Smooth muscle cell (in vitro differentiated cells): ENCODE measurements around the gene LRRFIP1. TPM values are rescaled to one million over a fixed set of nuclear protein-coding genes. Genes with fewer than 3 reads are reported as not detected.
A peak's percentile ranks its signal among the peaks of the same experiment; 100 is the strongest.
"Not testable (repeated sequence)": the region's sequence is repeated elsewhere in the genome, so short reads cannot be mapped to it uniquely, and the experiment has no call there.

Source experiments
- DNase-seq: peaks from one replicate; lab custom pipeline; 2025; ENCODE audit not compliant: unreplicated experiment; lab: John Stamatoyannopoulos, UW
- H2AFZ ChIP-seq: fragments of 200-600 bp; sonication (generic); 2 replicates; pipeline ENCODE4 v1.6.0; 2016; ENCODE audit warnings: antibody characterized with exemption, low read depth, mild to moderate bottlenecking
- H3F3A ChIP-seq: fragments of 200-600 bp; sonication (generic); 2 replicates; pipeline ENCODE4 v1.6.0; 2017; ENCODE audit warnings: antibody characterized with exemption, low read depth
- H3K27ac ChIP-seq: fragments of 200-600 bp; sonication (generic); 2 replicates; pipeline ENCODE4 v1.5.1; 2016; ENCODE audit warnings: low read depth, mild to moderate bottlenecking
- H3K27me3 ChIP-seq: fragments of 200-600 bp; sonication (generic); 2 replicates; pipeline ENCODE4 v1.6.1; 2016; ENCODE audit warnings: low read depth, mild to moderate bottlenecking
- H3K36me3 ChIP-seq: fragments of 200-600 bp; sonication (generic); 2 replicates; pipeline ENCODE4 v1.5.1; 2016; ENCODE audit warnings: low read depth
- H3K4me1 ChIP-seq: fragments of 200-600 bp; sonication (generic); 2 replicates; pipeline ENCODE4 v1.5.1; 2016; ENCODE audit warnings: low read depth
- H3K4me2 ChIP-seq: fragments of 200-600 bp; sonication (generic); 2 replicates; pipeline ENCODE4 v1.6.0; 2016; ENCODE audit warnings: mild to moderate bottlenecking
- H3K4me3 ChIP-seq: fragments of 200-600 bp; sonication (generic); 2 replicates; pipeline ENCODE4 v1.5.1; 2016; ENCODE audit warnings: mild to moderate bottlenecking
- H3K79me2 ChIP-seq: fragments of 200-600 bp; sonication (generic); 2 replicates; pipeline ENCODE4 v1.6.0; 2016; ENCODE audit warnings: low read depth, mild to moderate bottlenecking
- H3K9ac ChIP-seq: fragments of 200-600 bp; sonication (generic); 2 replicates; pipeline ENCODE4 v1.6.0; 2016; ENCODE audit warnings: low read depth
- H3K9me3 ChIP-seq: fragments of 200-600 bp; sonication (generic); replicated peaks from 2 replicates; pipeline ENCODE4 v1.5.1; 2016; ENCODE audit warnings: low read depth
- H4K20me1 ChIP-seq: fragments of 200-600 bp; sonication (generic); 2 replicates; pipeline ENCODE4 v1.6.0; 2016; ENCODE audit warnings: low read depth
- WGBS: methylation state at CpG from one replicate; pipeline ENCODE4 v1.1.7; 2016; ENCODE audit warnings: low lambda C conversion rate; 5-methylcytosine and 5-hydroxymethylcytosine counted together
- polyA plus RNA-seq: library from polyadenylated mRNA; unstranded; fragments of >200 nt; fragmentation: Nextera tagmentation; extraction: Ambion mirVana; gene quantifications from 2 replicates; pipeline ENCODE4 v1.2.1, GENCODE V29; 2016
- total RNA-seq: library from RNA; depleted of rRNA; stranded (reverse); fragments of >200 nt; gene quantifications from 2 replicates; pipeline ENCODE4 v1.2.3, GENCODE V29; 2014
- TF ChIP-seq, protein P1 (sequence below): fragments of 200-600 bp; sonication (generic); IDR thresholded peaks from 2 replicates; pipeline ENCODE4 v1.5.1; 2017; ENCODE audit warnings: borderline replicate concordance, mild to moderate bottlenecking, antibody characterized with exemption; ENCODE audit not compliant: insufficient read depth, poor library complexity, severe bottlenecking

The LRRFIP1 gene
- total and polyA plus RNA-seq, 2 experiments from 2014 or later = 36.2 to 65.1 TPM

DNA sequence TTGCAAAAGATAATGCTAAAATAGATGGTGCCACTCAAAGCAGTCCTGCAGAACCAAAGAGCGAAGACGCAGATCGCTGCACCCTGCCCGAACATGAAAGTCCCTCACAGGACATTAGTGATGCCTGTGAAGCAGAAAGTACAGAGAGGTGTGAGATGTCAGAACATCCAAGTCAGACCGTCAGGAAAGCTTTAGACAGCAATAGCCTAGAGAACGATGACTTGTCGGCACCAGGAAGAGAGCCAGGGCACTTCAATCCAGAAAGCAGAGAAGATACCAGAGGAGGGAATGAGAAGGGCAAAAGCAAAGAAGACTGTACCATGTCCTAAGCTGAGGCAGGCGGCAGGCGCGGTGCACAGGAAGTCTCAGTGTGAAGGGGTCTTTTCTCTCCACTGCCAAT, 136.4 kb downstream of the LRRFIP1 start:
- no peak overlapping the region for H2AFZ ChIP-seq
- H3K9ac ChIP-seq = no peak overlapping the region
- no peaks in the 10 kb centered on the region for H3F3A ChIP-seq
- TF ChIP-seq, protein P1, sequence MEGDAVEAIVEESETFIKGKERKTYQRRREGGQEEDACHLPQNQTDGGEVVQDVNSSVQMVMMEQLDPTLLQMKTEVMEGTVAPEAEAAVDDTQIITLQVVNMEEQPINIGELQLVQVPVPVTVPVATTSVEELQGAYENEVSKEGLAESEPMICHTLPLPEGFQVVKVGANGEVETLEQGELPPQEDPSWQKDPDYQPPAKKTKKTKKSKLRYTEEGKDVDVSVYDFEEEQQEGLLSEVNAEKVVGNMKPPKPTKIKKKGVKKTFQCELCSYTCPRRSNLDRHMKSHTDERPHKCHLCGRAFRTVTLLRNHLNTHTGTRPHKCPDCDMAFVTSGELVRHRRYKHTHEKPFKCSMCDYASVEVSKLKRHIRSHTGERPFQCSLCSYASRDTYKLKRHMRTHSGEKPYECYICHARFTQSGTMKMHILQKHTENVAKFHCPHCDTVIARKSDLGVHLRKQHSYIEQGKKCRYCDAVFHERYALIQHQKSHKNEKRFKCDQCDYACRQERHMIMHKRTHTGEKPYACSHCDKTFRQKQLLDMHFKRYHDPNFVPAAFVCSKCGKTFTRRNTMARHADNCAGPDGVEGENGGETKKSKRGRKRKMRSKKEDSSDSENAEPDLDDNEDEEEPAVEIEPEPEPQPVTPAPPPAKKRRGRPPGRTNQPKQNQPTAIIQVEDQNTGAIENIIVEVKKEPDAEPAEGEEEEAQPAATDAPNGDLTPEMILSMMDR = no peak
- no peak for DNase-seq
- H3K27ac ChIP-seq = no peak overlapping the region
- H3K4me2 ChIP-seq = no peak overlapping the region
- 92% methylated on average over 10 of the region's 10 CpGs for WGBS
- peaks cover 8% of the 10 kb centered on the region for H4K20me1 ChIP-seq
- no peaks in the 10 kb centered on the region for H3K79me2 ChIP-seq
- no peak overlapping the region for H3K4me3 ChIP-seq
- no peaks in the 10 kb centered on the region for H3K27me3 ChIP-seq
- peaks cover 6% of the 10 kb centered on the region for H3K36me3 ChIP-seq
- H3K9me3 ChIP-seq = no peaks in the 10 kb centered on the region
- no peaks in the 10 kb centered on the region for H3K4me1 ChIP-seq

DNA sequence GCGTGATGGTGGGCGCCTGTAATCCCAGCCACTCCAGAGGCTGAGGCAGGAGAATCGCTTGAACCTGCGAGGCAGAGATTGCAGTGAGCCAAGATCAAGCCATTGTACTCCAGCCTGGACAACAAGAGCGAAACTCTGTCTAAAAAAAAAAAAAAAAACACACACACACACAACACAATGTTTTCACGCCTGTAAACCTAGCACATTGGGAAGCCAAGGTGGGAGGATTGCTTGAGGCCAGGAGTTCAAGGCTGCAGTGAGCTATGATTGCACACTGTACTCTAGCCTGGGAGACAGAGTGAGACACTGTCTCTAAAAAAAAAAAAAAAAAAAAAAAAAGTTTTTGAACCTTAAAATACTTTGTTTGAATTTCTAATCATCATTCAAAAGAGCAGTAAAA, 137.7 kb downstream of the LRRFIP1 start:
- H3K27me3 ChIP-seq, H3K79me2 ChIP-seq, H3K4me1 ChIP-seq, H3K4me2 ChIP-seq, DNase-seq, H3K9ac ChIP-seq, H3K27ac ChIP-seq, H3K36me3 ChIP-seq, H3K9me3 ChIP-seq, H2AFZ ChIP-seq, H3K4me3 ChIP-seq, H3F3A ChIP-seq: not testable (repeated sequence)
- 99% methylated on average over 6 of the region's 6 CpGs for WGBS
- H4K20me1 ChIP-seq = peaks cover 11% of the 10 kb centered on the region

GRCh38 chr2:237765875-237766274, 138.5 kb downstream of the LRRFIP1 start:
- Histone ChIP-seq H3K36me3 (peaks cover 4% of the 10 kb centered on the region), H3F3A (no peaks in the 10 kb centered on the region), H3K27me3 (no peaks in the 10 kb centered on the region), H3K4me1 (no peaks in the 10 kb centered on the region), H3K9me3 (no peaks in the 10 kb centered on the region), H3K79me2 (no peaks in the 10 kb centered on the region), H3K4me2 (no peak overlapping the region), H3K9ac (peak overlapping the region; percentile 15), H4K20me1 (peaks cover 11% of the 10 kb centered on the region), H2AFZ (no peak overlapping the region), H3K4me3 (no peak overlapping the region), H3K27ac (peak overlapping the region; percentile 60)
- DNase-seq = no peak
- TF ChIP-seq, protein P1 = no peak
- 92% methylated on average over 8 of the region's 8 CpGs for whole genome bisulfite sequencing

DNA sequence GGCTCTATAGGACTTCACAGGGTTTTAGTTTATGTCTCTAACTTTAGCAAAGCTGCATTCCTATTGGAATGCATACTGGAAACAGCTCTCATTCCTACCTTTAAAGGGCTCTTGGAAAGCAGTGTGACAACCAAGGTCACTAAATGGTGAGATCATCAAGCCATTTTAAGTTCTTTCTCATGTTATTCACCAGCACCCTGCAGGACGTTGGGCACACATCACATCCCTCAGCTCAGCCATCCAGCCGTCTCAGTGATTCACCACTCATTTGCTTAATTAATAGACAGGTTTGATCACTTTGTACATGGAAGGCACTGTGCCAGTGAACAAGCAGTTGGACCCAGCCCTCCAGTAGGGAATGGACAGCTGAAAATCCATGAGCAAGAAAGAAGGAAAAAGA, 139.0 kb downstream of the LRRFIP1 start:
- no peak for DNase-seq
- TF ChIP-seq, protein P1 = no peak
- Histone ChIP-seq H3K4me3 (no peak overlapping the region), H3K79me2 (no peaks in the 10 kb centered on the region), H3F3A (no peaks in the 10 kb centered on the region), H3K27ac (peak overlapping the region; percentile 60), H3K36me3 (peaks cover 4% of the 10 kb centered on the region), H3K4me1 (no peaks in the 10 kb centered on the region), H2AFZ (no peak overlapping the region), H3K27me3 (no peaks in the 10 kb centered on the region), H3K4me2 (no peak overlapping the region), H3K9me3 (no peaks in the 10 kb centered on the region), H3K9ac (peak overlapping the region; percentile 15), H4K20me1 (peaks cover 11% of the 10 kb centered on the region)
- WGBS = 51% methylated on average over 2 of the region's 2 CpGs
